Glutamatergic neuron (in vitro differentiated cells): ENCODE data around the gene CAMKK2. TPM values are rescaled to one million over a fixed set of nuclear protein-coding genes. Genes with fewer than 3 reads are reported as not detected.
"Not testable (repeated sequence)": the region's sequence is repeated elsewhere in the genome, so short reads cannot be mapped to it uniquely, and the experiment has no call there.

ENCODE experiments used
- DNase-seq: peaks from one replicate; pipeline ENCODE4 v3.0.0; 2022
- H3K27ac Mint-ChIP-seq: one replicate; pipeline ENCODE4 v1.8.0; 2020; ENCODE audit warnings: mild to moderate bottlenecking, mixed read lengths, inconsistent platforms; ENCODE audit not compliant: unreplicated experiment
- H3K27me3 Mint-ChIP-seq: one replicate; pipeline ENCODE4 v1.8.0; 2020; ENCODE audit warnings: mild to moderate bottlenecking, moderate library complexity, mixed read lengths, inconsistent platforms; ENCODE audit not compliant: unreplicated experiment
- H3K36me3 Mint-ChIP-seq: one replicate; pipeline ENCODE4 v1.8.0; 2020; ENCODE audit warnings: mild to moderate bottlenecking, mixed read lengths, inconsistent platforms; ENCODE audit not compliant: unreplicated experiment
- H3K4me1 Mint-ChIP-seq: one replicate; pipeline ENCODE4 v1.8.0; 2020; ENCODE audit warnings: mild to moderate bottlenecking, low read depth, mixed read lengths, inconsistent platforms; ENCODE audit not compliant: unreplicated experiment
- H3K4me3 Mint-ChIP-seq: one replicate; pipeline ENCODE4 v1.8.0; 2020; ENCODE audit warnings: mild to moderate bottlenecking, mixed read lengths, inconsistent platforms; ENCODE audit not compliant: unreplicated experiment
- H3K9me3 Mint-ChIP-seq: one replicate; pipeline ENCODE4 v1.8.0; 2020; ENCODE audit warnings: mild to moderate bottlenecking, moderate library complexity, mixed read lengths, inconsistent platforms; ENCODE audit not compliant: unreplicated experiment
- total RNA-seq: library from RNA; stranded (reverse); fragmentation: NEBNext Ultra II Directional; extraction: Animal tissue kit (Norgen Biotek cat#: 25700); gene quantifications from one replicate; pipeline ENCODE4 v1.2.1, GENCODE V29; 2021; ENCODE audit not compliant: unreplicated experiment
- TF ChIP-seq, protein P1 (sequence below): fragments of 200-600 bp; sonication (generic); IDR thresholded peaks from one replicate; pipeline ENCODE4 v1.5.0; 2021; ENCODE audit not compliant: partially characterized antibody, unreplicated experiment

The CAMKK2 gene
- total RNA-seq, 1 donor from 2014 or later, result 50.2 TPM

DNA sequence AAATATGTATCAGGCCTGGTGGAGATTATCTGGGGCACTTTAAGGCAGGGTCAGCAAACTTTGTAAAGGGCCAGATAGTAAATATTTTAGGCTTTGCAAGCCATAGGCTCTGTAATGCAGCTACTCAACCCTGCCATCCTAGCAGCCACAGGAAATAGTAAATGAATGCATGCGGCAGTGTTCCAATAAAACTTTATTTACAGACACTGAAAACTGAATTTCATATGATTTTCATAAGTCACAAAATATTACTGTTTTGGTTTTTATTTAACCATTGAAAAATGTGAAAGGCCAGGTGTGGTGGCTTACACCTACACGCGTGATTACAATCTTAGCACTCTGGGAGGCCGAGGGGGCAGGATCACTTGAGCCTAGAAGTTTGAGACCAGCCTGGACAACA is 3.2 kb upstream of the CAMKK2 start:
- peaks cover 6% of the 10 kb centered on the region for H3K27me3 Mint-ChIP-seq
- DNase-seq, result no peak
- peaks cover 4% of the 10 kb centered on the region for H3K4me1 Mint-ChIP-seq
- H3K36me3 Mint-ChIP-seq, result no peaks in the 10 kb centered on the region
- no peak overlapping the region for H3K27ac Mint-ChIP-seq
- H3K9me3 Mint-ChIP-seq, result no peaks in the 10 kb centered on the region
- no peak overlapping the region for H3K4me3 Mint-ChIP-seq
- TF ChIP-seq, protein P1, sequence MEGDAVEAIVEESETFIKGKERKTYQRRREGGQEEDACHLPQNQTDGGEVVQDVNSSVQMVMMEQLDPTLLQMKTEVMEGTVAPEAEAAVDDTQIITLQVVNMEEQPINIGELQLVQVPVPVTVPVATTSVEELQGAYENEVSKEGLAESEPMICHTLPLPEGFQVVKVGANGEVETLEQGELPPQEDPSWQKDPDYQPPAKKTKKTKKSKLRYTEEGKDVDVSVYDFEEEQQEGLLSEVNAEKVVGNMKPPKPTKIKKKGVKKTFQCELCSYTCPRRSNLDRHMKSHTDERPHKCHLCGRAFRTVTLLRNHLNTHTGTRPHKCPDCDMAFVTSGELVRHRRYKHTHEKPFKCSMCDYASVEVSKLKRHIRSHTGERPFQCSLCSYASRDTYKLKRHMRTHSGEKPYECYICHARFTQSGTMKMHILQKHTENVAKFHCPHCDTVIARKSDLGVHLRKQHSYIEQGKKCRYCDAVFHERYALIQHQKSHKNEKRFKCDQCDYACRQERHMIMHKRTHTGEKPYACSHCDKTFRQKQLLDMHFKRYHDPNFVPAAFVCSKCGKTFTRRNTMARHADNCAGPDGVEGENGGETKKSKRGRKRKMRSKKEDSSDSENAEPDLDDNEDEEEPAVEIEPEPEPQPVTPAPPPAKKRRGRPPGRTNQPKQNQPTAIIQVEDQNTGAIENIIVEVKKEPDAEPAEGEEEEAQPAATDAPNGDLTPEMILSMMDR, result no peak

DNA sequence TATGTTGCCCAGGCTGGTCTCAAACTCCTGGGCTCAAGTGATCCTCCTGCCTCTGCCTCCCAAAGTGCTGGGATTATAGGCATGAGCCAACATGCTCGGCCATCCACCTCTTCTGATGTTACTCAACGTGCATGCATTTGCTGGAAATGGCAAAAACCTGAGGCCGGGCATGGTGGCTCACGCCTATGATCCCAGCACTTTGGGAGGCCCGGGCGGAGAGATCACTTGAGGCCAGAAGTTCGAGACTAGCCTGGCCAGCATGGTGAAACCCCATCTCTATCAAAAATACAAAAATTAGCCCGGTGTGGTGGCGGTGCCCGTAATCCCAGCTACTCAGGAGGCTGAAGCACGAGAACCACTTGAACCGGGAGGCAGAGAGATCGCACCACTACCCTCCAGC is 1.9 kb upstream of the CAMKK2 start:
- not testable (repeated sequence) for DNase-seq, H3K27me3 Mint-ChIP-seq

DNA sequence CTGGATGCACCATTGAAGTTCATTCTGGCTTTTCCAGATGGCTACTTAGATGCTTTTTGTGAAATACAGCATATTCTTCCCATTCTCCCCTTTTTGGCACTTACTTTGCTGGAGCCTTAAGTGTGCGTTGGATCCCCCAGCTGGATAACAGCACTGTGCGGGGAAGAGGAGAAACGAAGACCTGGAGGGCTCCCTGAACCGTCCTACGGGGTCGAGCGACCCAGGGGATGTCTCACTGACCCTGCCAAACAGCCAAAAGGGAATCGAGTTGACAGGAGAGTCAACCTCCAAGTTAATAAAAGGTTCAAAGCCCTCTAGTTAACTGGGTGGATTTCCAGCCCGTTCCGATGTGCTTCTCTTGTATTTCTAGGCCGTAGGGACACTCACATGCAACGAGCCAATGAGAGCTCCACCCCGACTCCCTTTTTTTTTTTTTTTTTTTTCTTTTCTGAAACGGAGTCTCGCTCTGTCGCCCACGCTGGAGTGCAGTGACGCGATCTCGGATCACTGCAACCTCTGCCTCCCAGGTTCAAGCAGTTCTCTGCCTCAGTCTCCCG is 1.0 kb upstream of the CAMKK2 start:
- Mint-ChIP-seq H3K9me3 (no peaks in the 10 kb centered on the region), H3K4me1 (peaks cover 4% of the 10 kb centered on the region), H3K36me3 (no peaks in the 10 kb centered on the region), H3K4me3 (peak overlapping the region; percentile 84), H3K27me3 (peaks cover 6% of the 10 kb centered on the region), H3K27ac (peak overlapping the region; percentile 13)
- TF ChIP-seq, protein P1, result no peak
- DNase-seq, result no peak

More for the DNA sequence above, 1.9 kb upstream of the CAMKK2 start:
- not testable (repeated sequence) for H3K4me1 Mint-ChIP-seq, H3K9me3 Mint-ChIP-seq, H3K27ac Mint-ChIP-seq, H3K4me3 Mint-ChIP-seq, H3K36me3 Mint-ChIP-seq

DNA sequence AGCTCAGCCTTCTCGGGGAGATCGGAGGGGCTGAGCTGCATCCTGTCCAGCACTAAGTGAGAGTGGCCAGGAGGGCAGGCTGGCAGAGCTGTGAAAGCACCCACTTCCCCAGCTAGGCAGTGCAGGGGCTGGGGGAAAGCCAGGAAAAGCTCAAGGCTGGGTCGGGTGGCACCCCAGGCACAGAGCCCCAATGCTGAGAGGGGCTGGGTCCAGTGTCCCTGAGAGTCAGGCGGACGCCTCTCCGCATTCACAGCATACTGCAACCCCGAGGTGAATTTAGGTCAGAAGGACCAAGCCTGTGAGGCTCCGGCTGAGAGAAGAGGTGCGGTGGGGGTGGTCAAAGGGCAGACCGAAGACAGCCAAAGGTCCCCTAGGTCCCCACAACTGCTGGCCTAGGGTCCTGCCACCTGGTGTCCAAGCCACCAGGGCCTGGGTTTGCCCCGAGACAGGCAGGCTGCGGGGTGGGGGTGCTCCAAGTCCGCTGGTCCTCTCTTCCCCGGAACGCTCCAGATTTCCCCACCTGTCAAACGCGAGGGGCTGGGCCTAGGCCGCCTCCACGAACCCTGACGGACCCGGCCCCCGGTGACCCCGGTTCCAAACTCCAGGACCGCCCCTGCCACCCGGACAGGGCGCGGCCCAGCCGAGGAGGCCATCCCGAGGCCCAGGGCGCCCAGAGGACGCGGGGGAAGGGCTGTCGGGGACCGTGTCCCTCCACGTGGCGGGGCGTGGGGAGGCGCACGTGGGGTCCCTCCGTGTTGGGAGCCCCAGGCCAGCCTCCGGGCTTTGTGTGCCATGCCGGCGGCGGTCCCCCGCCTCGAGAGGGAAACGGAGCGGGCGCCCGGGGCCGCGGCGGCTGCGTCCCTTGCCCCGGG is 527 bp downstream of the CAMKK2 start:
- Mint-ChIP-seq H3K27ac (peak overlapping the region; percentile 77), H3K4me1 (peaks cover 4% of the 10 kb centered on the region), H3K4me3 (peak overlapping the region; percentile 89), H3K36me3 (no peaks in the 10 kb centered on the region), H3K27me3 (peaks cover 6% of the 10 kb centered on the region), H3K9me3 (no peaks in the 10 kb centered on the region)
- TF ChIP-seq, protein P1, result no peak
- DNase-seq, result peak; percentile 46

DNA sequence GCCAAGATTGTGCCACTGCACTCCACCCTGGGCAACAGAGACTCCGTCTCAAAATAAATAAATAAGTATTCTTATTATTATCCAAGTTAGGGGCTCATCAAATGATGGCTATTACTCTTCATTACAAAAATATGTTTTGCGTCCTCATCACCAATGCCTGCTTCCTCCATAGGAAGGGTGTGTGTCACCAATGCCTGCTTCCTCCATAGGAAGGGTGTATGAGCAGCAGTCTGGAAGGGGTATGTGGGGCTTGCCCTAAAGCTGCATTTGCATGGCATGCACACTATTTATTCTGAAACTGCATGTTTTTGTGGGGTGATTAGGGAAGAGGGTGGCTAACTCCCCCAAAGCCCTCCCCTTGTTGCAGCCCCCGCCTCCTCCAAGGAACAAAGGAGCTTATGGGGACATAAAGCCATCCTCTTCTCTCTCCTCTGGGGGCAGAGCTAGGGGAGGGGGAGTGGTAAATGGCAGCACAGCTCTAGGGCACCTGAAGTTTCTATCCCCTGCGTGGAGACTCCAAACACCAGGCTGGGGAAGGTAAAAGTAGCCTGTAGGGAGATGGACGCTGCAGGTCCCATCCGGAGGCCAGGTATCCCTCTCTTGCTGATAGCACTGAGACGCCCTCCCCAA is 1.3 kb downstream of the CAMKK2 start:
- TF ChIP-seq, protein P1, result no peak
- no peak for DNase-seq
- Mint-ChIP-seq H3K4me3 (peak overlapping the region; percentile 89), H3K9me3 (no peaks in the 10 kb centered on the region), H3K27me3 (peaks cover 6% of the 10 kb centered on the region), H3K4me1 (no peaks in the 10 kb centered on the region), H3K36me3 (no peaks in the 10 kb centered on the region), H3K27ac (peak overlapping the region; percentile 77)
